Fibroblast of gingiva (primary cell): ENCODE results near the gene VEGFB.
"Not testable (repeated sequence)": the region's sequence is repeated elsewhere in the genome, so short reads cannot be mapped to it uniquely, and the experiment has no call there.

Experiments
- DNase-seq: peaks from one replicate; pipeline ENCODE4 v3.0.0-alpha.2; 2011; ENCODE audit warnings: low read depth

The VEGFB gene

DNA sequence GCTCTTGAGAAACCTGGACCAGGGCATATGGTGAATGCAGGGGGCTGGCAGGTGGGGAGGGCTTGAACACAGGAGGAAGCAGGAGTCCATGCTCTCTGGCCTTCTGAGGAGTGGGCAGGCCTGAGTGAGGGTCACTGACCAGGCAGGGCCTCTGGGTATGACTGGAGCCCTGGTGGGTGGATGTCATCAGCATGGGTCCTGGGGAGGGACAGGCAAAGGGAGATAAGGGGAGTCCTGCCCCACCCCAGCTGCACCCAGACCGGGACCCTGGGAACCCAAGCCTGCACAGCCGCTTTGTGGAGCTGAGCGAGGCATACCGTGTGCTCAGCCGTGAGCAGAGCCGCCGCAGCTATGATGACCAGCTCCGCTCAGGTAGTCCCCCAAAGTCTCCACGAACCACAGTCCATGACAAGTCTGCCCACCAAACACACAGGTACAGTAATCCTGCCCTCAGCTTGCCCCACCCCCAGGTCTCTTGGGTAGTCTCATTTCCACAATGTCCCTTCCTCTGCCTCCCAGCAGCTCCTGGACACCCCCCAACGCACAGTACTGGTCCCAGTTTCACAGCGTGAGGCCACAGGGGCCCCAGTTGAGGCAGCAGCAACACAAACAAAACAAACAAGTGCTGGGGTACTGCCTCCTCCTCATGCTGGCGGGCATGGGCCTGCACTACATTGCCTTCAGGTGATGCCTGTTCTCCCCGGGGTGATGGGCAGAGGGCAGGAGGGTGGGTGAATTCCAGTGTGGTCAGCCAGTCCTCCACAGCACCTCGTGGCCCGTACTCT, 2.0 kb upstream of the VEGFB start:
- DNase-seq = no peak

DNA sequence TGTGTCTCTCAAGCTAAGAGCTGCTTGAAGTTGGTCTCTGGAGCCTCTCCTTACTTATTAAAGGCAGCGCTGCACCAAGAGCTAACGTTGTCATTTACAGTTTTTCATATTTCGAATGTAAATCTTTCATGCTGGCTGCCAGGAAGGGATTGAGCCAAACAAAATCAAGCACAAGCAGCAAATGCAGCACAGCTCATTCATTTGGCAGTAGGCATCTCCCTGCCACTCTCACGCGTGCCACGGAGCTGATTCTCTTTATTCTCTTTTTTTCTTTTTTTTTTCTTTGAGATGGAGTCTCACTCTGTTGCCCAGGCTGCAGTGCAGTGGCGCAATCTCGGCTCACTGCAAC, 1.4 kb upstream of the VEGFB start:
- DNase-seq = no peak

DNA sequence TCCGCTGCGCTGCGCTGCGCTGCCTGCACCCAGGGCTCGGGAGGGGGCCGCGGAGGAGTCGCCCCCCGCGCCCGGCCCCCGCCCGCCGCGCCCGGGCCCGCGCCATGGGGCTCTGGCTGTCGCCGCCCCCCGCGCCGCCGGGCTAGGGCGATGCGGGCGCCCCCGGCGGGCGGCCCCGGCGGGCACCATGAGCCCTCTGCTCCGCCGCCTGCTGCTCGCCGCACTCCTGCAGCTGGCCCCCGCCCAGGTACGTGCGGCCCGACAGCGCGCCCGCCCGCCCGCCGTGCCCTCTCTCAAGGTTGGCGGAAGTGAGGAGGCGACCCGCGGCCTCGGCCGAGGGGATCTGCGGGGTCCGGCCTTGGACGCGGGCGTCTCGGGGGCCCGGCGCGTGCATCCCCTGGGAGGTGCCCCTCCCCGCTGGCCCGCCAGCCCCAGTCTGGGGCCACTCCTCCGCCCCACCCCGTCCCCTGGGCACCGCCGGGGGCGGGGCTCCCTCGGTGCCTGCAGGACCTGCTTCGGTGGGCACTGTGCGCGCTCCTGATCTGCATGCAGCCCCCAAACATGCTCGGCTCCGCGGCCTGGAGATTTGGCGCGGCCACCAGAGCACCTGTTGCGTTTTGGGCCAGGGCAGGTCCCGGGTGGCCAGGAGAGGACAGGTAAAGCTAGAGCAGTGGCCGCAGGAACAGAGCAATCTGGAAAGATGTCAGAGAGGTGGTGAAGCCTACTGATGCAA, 429 bp downstream of the VEGFB start:
- DNase-seq = no peak

DNA sequence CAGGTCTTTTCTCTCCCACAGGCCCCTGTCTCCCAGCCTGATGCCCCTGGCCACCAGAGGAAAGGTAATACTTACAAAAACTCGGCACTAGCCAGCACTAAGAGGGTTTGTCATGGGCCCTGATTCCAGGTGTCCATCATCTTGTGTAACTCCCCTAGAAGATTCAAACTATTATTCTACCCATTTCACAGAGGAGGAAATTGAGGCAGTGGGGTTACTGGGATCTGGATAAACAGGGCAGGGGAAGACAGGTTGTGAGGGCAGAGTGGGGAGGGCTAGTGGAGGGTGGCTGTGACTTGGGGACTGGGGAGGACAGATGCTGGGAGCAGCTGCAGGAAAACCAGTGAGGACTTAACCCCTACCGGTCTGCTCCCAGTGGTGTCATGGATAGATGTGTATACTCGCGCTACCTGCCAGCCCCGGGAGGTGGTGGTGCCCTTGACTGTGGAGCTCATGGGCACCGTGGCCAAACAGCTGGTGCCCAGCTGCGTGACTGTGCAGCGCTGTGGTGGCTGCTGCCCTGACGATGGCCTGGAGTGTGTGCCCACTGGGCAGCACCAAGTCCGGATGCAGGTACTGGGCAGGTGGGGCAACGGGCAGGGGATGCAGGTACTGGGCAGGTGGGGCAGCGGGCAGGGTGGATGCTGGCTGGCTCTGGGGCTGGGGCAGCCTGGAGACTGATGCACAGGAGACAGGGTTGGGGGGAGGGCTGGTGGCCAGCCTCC, 1.2 kb downstream of the VEGFB start:
- DNase-seq = no peak

DNA sequence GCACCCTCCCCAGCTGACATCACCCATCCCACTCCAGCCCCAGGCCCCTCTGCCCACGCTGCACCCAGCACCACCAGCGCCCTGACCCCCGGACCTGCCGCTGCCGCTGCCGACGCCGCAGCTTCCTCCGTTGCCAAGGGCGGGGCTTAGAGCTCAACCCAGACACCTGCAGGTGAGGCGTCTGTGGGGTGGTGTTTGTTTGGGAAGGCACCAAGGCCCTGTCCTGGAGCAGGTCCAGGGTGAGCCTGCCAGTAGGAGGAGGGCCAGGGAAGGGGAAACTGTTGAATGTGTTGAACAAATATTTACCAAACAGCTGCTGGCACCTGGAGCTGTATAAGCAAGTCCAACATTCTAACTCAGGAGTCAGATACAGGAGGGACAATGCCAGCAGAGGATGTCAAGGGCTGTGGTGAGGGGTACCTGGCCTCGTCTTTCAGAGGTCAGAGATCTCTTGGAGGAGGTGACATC, 3.1 kb downstream of the VEGFB start:
- DNase-seq = no peak

DNA sequence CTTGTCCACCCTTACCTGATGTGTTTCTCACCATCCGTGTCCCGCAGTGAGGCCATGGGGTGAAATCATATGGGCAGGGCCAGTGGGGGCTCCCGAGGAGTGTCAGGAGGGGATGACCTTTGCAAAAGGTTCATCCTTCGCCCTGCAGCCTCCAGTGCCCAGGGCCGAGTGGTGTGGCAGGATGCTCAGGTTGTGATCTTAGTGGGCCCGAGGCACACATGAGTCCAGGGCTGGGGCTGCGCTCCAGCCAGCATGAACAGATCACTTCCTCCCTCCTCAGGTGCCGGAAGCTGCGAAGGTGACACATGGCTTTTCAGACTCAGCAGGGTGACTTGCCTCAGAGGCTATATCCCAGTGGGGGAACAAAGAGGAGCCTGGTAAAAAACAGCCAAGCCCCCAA, 3.7 kb downstream of the VEGFB start:
- no peak for DNase-seq

DNA sequence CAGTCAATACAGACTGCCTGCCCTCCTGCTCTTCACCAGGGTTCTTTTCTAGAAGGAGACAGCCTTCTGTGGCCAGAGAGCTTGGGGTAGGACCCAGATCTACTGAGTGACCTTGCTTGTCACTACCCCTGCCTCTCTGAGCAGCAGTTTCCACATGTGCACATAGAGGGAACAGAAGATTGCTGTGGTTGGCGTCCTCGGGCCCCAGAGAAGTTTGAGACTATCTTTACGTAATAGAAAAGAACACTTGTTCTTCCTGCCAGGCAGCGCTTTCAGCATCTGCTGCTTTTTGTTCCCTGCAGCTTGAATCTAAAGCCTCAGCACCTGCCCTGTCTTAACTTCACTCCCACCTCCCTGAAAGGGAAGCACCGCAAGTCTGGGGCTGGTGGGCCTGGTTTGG, 4.6 kb downstream of the VEGFB start:
- no peak for DNase-seq

DNA sequence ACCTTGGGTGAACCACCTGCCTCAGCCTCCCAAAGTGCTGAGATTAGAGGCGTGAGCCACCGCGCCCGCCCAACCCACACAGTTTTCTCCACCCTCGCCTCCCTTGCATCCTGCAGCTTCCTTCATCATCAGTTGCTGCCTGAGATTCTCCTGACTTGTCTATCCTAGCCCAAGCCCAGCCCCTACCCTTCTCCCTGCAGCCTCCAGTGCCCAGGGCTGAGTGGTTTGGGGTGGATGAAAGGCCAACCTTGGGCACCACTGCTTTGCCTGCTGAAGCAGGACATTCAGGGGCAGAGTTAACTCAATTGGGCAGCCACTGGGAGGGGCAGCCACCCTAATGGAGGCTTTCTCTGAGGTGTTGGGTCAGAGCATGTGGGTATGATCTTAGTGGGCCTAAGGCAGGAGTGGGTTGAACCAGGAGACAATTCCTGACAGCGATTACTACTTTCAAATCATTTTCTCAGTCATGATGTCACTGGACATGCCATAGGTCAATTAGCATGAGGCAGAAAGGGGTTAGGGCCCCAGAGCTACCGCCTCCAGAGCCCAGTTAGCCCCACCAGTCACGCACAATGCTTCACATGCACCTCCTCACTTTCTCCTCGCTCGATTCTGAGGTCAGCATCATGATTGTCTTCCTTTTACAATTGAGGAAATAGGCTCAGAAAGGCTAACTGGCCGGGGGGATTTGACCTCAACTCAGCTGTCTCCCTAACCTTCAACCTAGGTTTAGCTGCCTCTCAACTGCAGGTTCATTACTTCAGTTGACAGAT, 5.5 kb downstream of the VEGFB start:
- DNase-seq = no peak

DNA sequence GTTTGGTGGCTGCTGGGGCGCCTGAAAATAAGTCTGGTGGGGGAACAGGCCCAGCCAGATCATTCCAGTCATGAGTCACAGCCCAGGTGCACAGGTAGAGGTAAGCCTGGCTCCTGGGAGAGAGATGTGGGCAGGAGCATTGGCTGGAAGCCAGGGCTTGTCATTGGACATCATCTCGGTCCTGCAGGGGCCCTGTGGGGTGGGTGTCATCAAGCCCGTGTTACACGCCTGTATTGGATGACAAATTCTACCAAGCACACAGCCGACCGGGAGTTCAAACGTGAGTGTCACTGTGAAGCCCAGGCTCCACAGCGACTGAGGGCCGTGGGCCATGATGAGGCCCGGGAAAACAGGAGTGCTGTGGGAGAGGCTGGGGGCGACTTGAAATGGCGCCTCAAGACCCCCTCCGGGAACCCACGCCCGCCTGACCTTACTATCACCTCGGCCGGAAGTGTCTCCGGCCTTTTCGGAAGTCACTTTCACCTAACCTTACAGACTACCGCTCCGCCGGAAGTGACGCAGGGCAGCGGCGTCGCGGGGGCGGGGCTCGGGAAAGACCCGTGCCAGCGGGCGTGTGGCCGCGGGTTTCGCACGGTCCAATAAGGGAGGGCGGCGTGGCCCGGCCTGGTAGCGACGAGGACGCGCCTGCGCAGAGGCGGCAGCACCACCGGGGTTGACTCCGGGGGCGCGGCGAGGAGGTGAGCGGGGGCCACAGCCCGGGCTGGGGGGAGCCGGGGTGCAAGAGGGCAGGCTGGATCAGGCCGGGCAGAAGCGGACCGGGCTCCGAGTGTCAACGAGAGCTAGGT, 6.3 kb downstream of the VEGFB start, which contains the start of gene FKBP2:
TSS of gene FKBP2 (plus strand) at position 661 of the 806 bp plus-strand sequence. CDS start 1,293 bp downstream, outside the sequence.
- peak; percentile 97 for DNase-seq

DNA sequence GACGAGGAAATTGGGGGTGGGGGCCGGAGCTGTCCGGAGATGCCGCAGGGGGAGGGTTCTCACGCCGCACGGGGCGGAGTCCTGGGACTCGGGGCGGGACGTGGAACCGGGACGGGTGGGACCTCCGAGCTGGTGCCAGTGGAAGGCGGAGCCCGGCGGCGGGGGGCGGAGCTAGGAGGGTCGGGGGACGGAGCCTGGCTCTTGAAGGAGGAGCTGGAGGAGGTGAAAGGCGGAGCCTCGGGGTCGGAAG, 6.8 kb downstream of the VEGFB start:
- DNase-seq = peak; percentile 99

DNA sequence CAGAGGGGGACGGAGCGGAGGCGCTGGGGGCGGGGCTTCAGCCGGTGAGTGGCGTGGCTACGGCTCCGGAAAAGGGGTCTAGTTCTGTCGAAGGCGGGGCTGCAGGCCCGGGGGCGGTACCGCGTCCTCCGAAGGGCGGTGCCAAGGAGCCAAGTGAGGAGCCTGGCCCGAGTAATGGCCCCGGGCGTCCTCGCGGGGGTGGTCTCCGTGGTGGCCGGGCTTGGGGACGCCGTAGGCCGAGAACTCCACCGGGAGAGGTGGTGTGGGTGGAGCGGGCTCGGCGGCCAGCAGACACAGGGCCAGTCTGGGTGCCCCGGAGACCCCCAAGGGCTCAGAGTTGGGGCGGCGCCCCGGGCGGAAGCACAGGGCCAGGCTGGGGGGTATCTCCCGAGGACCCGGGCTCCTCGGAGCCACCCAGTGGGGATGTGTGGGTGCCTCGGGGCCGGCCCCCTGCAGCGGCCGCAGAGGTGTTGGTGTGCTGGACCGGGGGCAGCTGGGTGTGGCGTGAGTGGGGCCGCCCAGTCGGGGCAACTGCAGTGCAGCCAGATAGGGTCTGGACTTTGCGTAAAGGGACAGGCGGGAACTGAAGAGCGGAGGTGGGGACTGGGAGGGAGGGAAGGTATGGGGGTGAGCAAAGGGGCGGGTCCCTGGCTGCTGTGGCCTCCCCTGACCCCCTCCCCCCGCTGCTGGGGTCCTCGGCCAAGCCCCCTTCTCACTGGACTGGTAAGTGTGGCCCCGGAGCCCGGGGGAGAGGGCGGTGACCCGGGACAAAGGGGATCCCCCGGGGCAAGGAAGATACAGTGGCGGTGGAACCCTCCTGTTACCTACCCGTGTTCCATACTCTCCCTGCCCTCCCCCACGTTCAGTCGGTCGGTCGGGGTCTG, 7.3 kb downstream of the VEGFB start:
- DNase-seq = no peak

DNA sequence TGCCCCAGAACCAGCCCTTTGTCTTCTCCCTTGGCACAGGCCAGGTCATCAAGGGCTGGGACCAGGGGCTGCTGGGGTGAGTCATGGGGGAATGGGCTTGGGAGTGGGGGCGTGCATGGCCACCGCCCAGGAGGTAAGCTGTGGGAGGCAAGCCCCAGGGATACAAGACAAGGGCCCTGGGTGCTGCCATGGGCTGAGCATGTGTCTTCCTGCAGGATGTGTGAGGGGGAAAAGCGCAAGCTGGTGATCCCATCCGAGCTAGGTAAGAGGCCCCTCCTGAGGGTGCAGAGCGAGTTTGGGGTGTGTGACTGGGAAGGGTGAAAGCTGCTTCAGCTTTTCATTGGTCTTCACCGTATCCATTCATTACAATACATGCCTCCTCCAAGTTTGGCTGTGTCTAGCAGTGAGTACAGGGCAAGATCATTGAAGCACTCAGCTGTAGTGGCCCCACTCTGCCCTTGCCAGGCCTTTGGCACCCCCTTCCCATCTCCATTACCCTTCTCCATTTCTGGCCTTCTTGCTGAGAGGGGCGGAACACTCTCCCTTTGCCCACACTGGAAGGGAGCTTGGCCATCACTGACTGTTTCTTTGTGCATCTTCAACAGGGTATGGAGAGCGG, 9.0 kb downstream of the VEGFB start:
- no peak for DNase-seq

DNA sequence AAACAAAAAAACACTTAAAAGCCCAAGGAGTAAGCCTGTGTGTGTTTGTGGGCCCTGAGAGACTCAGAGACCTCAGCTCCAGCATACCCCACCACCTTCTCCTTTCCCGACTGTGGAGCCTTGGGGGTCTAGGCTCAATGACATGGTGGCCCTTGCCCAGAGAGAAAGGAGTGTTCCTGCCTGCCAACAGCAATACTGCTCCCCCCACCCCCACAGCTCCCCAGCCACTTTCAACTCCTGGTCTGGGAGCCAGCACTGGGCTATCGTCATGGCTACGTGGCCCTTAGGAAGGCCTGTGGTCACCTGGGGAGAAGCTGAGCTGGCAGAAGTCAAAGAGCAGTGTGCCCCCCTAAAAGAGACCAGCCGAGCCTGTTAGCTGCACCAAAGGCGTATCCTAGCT, 9.7 kb downstream of the VEGFB start:
- DNase-seq = no peak

DNA sequence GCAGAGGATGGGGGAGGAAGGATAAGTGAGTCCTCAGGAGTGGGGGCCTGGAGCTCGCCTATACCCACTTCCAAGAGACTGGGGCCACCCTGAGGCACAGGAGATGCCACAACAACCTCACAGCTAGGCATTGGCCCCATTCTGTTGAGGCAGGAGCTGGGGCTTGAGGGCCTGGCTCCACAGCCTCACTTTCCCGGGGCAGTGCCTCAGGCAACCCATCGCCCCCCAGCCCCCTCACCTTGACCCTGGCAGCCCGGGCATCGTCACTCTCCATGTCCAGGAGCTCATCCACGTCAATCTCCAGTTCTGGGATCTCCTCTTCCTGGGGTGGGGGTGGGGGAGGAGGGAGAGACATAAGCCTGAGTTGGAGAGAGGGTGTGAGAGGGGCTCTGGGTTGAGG, 10.6 kb downstream of the VEGFB start:
- DNase-seq = no peak

DNA sequence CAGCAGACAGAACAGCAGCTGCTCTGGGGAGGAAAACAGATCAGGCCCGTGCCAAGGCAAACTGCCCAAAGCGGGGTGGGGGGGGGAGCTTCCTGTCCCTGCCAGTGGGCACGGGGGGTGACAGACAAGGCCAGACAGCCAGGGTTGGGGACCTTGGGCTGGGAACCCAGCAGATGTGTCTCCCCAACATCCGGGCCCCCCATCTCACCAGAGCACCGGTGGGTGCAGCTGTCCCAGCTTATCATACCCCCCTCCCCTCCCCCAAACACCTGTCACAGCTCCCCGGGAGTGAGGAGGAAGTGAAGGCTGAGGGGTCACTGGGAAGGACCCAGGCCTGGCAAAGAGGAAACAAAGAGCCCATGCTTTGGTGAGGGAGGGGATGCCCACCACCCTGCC, 11.0 kb downstream of the VEGFB start:
- no peak for DNase-seq

DNA sequence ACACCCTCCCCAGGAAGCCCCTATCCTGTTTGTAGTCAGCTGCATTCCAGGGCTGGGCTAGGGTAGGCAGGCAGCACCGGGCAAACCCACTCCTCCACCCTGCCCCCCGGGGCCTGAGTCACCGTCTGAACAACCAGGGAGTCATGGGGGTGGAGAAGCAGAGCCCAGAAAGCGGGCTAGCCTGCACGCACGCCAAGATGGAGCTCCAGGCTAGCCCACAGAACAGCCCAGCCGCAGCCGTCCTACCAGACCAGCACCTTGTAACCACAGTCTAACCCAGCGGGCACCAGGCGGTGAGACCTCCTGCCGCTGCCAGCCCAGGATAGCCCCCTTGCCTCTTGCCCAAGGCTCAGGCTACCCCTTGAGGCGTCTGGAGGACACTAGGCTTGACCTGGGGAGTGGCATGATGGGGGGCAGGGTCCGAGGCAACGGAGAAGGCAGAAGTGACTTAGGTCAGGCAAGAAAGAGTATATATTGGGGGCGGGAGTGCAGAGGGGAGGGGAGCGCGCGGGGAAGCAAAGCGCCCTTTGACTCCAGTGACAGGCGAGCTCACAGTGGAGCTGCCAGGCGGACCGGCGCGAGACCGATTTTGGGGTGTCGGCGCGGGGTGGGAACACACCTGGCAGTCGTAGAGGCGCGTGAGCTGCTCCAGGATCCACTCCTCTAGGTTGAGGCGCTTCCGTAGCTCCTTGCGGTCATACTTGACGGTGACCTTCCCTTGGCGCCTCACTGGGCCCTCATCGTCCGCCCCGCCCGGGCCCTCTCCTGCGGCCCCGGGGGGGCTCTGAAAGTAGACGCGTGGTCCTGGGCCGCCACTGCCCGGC, 11.6 kb downstream of the VEGFB start:
- DNase-seq = peak; percentile 83

DNA sequence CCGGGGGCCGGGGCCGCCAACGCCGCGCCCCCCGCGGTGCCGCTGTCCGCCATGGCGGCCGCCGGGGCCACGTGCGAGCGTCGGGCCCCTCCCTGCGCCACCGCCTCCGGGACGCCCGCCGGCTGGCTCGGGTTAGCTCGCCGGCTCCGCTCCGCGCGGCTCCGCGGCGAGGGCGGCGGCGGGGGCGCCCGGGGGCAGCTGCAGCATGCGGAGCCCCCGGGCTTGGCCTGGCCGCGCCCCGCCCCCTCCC, 12.2 kb downstream of the VEGFB start:
- DNase-seq = not testable (repeated sequence)

DNA sequence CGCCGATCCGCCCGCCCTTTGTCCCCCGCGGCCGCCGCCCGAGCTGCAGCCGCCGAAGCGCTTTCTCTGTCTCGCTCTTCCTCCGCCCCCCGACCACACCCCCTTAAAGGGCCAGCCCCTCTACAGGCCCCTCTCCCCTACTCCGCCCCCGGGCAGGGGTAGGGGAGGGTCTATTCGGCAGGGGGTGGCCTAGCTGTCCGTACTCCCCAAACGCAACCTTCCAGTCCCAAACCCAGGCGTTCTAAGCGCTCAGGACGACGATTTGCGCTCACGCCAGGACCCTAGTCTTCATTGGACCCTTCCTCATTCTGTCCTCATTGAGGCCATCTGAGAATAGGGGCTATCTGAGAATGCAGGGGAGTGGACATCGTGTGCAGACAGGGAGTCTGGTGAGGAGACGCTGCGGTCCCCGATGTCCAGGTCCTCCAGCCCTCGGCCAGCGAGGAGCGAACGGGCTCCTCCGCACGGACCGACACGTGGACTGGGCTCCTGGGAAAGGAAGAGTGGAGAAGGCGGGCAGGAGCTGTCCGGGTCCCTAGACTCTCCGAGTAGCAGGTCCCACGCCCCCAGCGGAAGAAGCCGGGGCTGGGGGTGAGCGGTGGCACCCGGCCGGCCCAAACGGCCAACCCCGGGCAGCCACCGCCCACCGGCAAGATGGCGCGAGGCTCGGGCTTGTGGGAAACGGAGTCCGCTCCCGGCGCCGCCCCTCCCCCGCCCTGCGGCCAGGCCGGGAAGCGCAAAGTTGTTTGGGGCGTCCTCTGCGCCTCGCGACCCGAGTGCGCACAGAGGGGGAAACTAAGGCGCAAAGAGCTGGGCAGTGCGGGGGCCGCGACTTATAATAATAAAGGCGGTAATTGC, 12.7 kb downstream of the VEGFB start, which contains the start of gene PPP1R14B:
TSS of gene PPP1R14B (minus strand) at position 73 of the 858 bp plus-strand sequence. CDS start 270 bp downstream, outside the sequence.
- DNase-seq = peak; percentile 84
